ENCODE data around the gene PTPRD.

The PTPRD gene

DNA sequence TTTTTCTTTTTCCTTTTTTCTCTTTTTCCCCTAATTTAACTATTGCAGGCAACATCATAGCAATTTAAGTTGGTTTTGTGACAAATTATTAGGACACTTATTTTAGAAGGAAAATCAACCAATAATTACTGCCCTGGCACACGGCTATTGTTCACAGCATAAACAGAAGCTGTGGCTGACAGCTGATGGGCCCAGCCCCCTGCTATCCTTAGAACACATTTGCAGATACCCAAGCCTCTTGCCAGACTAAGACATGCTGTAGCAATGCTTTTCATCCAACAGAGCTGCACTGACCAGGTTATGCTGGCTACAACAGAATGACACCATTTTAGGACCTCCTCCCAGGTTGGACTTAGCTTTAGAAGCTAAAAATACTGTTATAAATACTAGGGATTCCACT, 1960.5 kb downstream of the PTPRD start:
- no peaks in the 10 kb centered on the region for H3K9me3 Mint-ChIP-seq
- no peak for DNase-seq
- H3K36me3 Mint-ChIP-seq (ENCODE audit: low read depth), result no peaks in the 10 kb centered on the region
- ATAC-seq, result no peak
- no peaks in the 10 kb centered on the region for H3K27me3 Mint-ChIP-seq
- no peaks in the 10 kb centered on the region for H3K4me1 Mint-ChIP-seq
- H3K27ac Mint-ChIP-seq, result no peak overlapping the region
- H3K4me3 Mint-ChIP-seq, result no peak overlapping the region

DNA sequence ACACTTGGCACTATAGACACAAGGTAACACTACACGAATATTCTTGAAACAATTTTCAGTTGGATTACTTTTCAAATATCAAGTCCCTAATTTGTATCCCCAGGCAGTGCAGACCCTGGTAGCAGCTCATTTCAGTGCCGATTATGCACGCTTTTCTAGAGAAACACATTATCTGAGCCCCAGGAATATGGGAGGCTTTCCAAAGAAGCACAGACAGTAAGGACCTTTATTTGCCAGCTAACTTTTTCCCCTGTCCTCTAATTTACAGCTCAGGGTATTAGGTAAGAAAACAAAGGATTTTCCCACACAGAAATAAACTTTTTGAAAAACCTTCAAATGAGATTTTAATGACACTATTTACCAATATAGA, 1961.0 kb downstream of the PTPRD start:
- H3K9me3 Mint-ChIP-seq, result no peaks in the 10 kb centered on the region
- no peaks in the 10 kb centered on the region for H3K4me1 Mint-ChIP-seq
- H3K27ac Mint-ChIP-seq, result no peak overlapping the region
- H3K36me3 Mint-ChIP-seq (ENCODE audit: low read depth), result no peaks in the 10 kb centered on the region
- no peak for DNase-seq
- no peak overlapping the region for H3K4me3 Mint-ChIP-seq
- ATAC-seq, result no peak
- no peaks in the 10 kb centered on the region for H3K27me3 Mint-ChIP-seq

DNA sequence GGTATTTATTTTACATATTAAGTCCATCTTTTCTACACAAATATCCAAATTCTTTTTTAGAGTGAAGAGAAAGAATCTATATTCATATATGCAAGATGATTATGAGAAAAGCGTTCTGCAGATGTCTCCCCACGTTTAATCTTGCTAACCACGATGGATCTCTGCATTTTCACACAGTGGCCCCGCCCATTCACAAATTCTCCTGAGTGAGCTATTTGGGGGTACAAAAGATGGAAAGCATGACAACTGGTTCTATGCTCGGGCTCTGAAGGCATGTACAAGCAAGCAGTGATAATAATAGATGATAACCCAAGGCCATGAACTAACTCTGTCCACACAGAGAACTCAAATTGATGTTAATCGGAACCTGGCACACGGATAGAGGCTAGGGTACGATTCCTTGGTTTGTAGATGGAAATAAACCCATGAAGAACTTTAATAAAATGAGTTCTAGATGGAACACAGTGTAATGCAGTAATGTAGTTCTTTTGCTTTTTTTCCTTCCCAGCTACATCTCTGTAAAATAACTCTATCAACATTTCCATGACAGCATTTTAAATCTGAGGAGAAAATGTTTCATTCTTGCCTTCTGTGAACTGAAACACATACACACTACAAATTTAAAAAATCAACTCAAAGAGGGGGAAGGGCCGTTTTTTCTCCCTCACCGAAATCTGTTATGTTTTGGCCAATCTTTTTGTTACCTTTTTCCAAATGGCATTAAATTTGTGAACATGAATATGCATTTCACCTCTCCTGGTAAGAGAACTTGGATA, 1961.5 kb downstream of the PTPRD start:
- no peaks in the 10 kb centered on the region for H3K4me1 Mint-ChIP-seq
- H3K36me3 Mint-ChIP-seq (ENCODE audit: low read depth), result no peaks in the 10 kb centered on the region
- H3K27me3 Mint-ChIP-seq, result no peaks in the 10 kb centered on the region
- no peak for ATAC-seq
- no peak overlapping the region for H3K4me3 Mint-ChIP-seq
- DNase-seq, result no peak
- H3K27ac Mint-ChIP-seq, result no peak overlapping the region
- H3K9me3 Mint-ChIP-seq, result no peaks in the 10 kb centered on the region

DNA sequence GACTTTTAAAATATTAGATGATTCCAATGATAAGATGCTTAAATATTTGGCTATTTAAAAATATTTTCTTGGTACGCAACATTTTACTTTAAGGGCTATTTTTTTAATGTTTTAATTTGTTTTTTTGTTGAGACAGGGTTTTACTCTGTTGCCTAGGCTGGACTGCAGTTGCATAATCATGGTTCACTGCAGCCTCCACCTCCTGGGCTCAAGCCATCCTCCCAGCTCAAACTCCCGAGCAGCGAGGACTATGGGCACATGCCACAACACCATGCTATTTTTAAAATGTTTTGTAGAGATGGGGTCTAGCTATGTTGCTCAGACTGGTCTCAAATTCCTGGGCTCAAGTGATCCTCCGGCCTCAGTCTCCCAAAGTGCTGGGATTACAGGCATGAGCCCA, 1963.0 kb downstream of the PTPRD start:
- Mint-ChIP-seq H3K4me3 (no peak overlapping the region), H3K36me3 (ENCODE audit: low read depth) (no peaks in the 10 kb centered on the region), H3K4me1 (no peaks in the 10 kb centered on the region), H3K27me3 (no peaks in the 10 kb centered on the region), H3K9me3 (no peaks in the 10 kb centered on the region), H3K27ac (no peak overlapping the region)
- ATAC-seq (no peak), DNase-seq (no peak)

DNA sequence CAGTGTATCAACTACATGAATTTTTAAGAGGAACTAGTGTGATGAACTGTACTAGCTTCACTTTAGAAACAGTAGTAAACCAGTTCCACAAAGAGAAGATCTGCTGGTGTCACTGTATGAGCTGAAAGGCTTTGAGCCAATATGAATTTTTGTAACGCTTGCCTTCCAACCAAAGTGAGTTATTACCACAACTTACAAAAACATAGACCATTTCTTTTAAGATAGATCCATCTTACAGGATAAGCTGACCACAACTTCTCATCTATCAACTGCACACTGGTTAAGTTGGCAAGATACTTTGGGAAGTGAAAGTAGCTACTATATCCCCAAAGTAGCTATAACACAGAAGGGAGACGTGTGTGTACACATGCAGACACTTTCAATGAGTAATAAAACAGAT, 1963.6 kb downstream of the PTPRD start:
- H3K36me3 Mint-ChIP-seq (ENCODE audit: low read depth), result no peaks in the 10 kb centered on the region
- no peaks in the 10 kb centered on the region for H3K4me1 Mint-ChIP-seq
- H3K27ac Mint-ChIP-seq, result no peak overlapping the region
- ATAC-seq (no peak), DNase-seq (no peak)
- H3K4me3 Mint-ChIP-seq, result no peak overlapping the region
- no peaks in the 10 kb centered on the region for H3K9me3 Mint-ChIP-seq
- no peaks in the 10 kb centered on the region for H3K27me3 Mint-ChIP-seq

DNA sequence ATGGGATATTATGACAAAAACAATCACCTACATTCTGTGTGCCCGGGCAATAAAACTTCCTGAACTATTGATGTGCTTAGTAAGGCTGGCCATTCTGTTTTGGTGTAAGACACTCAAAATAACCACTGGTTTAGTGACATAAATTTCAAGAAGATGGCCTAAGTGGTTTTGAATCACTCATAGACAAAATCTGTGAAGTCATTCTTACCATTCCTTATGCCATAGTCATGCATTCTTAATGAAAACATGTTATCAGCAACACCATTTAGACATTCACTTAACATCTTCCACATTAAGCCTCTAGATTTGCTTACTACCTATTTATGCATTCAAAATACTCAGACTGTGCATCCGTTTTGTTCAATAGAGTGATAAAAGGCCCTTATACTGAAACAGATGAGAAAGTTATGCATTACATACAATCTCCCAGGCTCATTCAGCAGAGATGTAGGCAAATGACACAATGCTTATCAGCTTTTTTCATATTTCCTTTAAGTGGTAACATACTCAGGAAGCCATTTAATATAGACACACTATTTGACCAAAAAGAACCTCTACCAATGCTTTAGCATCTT, 1964.4 kb downstream of the PTPRD start:
- no peaks in the 10 kb centered on the region for H3K36me3 Mint-ChIP-seq (ENCODE audit: low read depth)
- H3K27ac Mint-ChIP-seq, result no peak overlapping the region
- no peaks in the 10 kb centered on the region for H3K4me1 Mint-ChIP-seq

DNA sequence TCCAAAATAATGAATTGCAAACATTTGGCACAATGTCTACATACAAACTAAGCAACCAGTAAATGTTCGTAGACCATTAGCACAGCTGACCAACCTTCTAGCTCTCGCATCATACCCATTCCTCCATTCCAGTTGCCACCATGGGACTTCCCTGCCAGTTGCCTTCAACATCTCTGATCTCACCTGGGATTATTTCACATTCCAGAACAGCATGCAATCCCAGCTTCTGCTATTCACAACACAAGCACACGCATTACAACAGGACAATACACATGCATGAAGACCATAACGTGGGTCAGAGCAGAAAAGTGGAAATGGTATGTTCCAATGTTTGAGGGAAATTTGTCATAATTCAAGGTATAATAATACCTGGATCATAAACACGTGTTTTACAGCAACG, 1965.0 kb downstream of the PTPRD start:
- no peak overlapping the region for H3K4me3 Mint-ChIP-seq

More for the DNA sequence above, 1964.4 kb downstream of the PTPRD start:
- DNase-seq (no peak), ATAC-seq (no peak)
- H3K4me3 Mint-ChIP-seq, result no peak overlapping the region
- H3K27me3 Mint-ChIP-seq, result no peaks in the 10 kb centered on the region
- no peaks in the 10 kb centered on the region for H3K9me3 Mint-ChIP-seq

DNA sequence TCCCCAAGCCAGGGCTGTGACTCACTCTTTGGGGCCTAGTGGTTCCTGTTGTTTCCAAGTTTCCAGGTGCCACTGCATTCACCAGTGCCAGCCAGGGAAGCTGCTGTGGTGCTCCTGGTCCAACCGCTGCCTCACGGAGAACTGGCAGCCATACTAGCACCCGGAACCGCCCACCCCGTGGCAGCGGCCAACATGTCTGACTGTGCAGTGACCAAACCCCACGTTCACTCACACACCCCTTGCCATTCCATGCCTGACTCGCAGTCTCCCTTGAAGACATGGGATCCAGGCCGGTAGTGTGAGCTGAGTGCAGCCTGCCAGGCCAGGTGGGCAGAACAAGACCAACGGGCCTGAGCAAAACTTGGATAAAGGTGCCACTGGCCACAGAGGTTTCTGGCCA, 1968.2 kb downstream of the PTPRD start:
- Mint-ChIP-seq H3K4me1 (no peaks in the 10 kb centered on the region), H3K27me3 (no peaks in the 10 kb centered on the region), H3K27ac (no peak overlapping the region), H3K36me3 (ENCODE audit: low read depth) (no peaks in the 10 kb centered on the region), H3K4me3 (no peak overlapping the region), H3K9me3 (no peaks in the 10 kb centered on the region)
- DNase-seq (no peak), ATAC-seq (no peak)

More for the DNA sequence above, 1965.0 kb downstream of the PTPRD start:
- Mint-ChIP-seq H3K9me3 (no peaks in the 10 kb centered on the region), H3K36me3 (ENCODE audit: low read depth) (no peaks in the 10 kb centered on the region), H3K4me1 (no peaks in the 10 kb centered on the region), H3K27me3 (no peaks in the 10 kb centered on the region), H3K27ac (no peak overlapping the region)
- DNase-seq (no peak), ATAC-seq (no peak)

DNA sequence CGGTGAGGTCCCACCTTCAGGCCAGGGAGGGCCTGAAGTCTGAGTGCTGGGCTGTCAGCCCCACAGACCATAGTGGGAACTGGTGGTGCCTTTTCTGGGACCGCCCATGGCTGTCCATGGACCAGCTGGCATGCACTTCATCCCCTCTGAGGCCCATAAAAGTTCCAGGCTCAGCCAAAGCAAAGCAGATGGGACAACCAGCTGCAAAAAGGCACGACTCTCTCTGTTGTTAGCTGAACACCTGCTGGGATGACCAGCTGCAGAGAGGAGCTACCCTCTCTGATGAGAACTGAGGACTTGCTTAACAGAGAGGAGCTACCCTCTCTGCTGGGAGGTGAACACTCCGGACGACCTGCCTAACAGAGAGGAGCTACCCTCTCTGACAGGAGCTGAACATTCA, 1968.9 kb downstream of the PTPRD start:
- ATAC-seq, result no peak
- no peak overlapping the region for H3K4me3 Mint-ChIP-seq
- no peak overlapping the region for H3K27ac Mint-ChIP-seq
- no peaks in the 10 kb centered on the region for H3K4me1 Mint-ChIP-seq
- H3K27me3 Mint-ChIP-seq, result no peaks in the 10 kb centered on the region
- no peaks in the 10 kb centered on the region for H3K9me3 Mint-ChIP-seq
- no peaks in the 10 kb centered on the region for H3K36me3 Mint-ChIP-seq (ENCODE audit: low read depth)
- DNase-seq, result no peak

DNA sequence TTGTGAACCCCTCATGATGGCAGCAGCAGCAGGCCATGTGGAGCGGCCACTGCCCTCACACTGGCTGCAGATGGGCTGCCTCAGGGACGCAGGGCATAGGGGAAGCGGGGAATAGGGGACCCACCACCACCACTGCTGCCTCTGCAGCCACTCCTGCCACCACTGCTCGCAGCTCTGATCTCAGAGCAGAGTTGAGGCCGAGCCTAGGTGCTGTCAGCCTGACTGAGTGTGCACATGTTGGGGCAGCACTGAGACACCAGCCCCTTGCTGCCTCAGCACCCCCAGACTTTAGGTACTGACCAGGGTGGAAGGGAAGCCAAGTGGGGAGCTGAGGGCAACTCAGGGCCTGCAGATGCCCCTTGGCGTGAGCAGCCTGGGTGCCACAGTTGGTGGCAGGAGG, 1969.3 kb downstream of the PTPRD start:
- Mint-ChIP-seq H3K4me3 (no peak overlapping the region), H3K9me3 (no peaks in the 10 kb centered on the region), H3K4me1 (no peaks in the 10 kb centered on the region), H3K36me3 (ENCODE audit: low read depth) (no peaks in the 10 kb centered on the region), H3K27me3 (no peaks in the 10 kb centered on the region), H3K27ac (no peak overlapping the region)
- ATAC-seq (peak; percentile 15), DNase-seq (no peak)

DNA sequence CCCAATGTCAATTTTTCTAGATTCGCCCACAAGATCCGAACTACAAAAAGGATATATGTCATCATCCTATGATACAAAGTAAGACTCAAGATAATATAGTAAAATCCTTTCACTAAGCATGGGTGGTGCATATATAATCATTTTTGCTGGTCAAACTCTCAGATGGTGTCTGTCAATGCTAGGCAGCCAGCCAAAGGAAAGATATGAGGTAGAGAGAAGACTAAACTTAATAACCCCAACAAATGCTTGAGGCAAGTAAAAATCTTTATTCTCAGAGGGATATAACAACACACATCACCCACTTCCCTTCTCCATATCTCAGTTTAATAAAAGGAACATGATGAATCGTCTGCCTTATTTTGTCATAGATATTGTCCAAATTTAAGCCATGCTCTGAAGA, 1972.0 kb downstream of the PTPRD start:
- H3K27me3 Mint-ChIP-seq, result no peaks in the 10 kb centered on the region
- no peaks in the 10 kb centered on the region for H3K36me3 Mint-ChIP-seq (ENCODE audit: low read depth)
- H3K9me3 Mint-ChIP-seq, result no peaks in the 10 kb centered on the region
- ATAC-seq, result no peak
- H3K27ac Mint-ChIP-seq, result no peak overlapping the region
- H3K4me3 Mint-ChIP-seq, result no peak overlapping the region
- H3K4me1 Mint-ChIP-seq, result no peaks in the 10 kb centered on the region
- no peak for DNase-seq

DNA sequence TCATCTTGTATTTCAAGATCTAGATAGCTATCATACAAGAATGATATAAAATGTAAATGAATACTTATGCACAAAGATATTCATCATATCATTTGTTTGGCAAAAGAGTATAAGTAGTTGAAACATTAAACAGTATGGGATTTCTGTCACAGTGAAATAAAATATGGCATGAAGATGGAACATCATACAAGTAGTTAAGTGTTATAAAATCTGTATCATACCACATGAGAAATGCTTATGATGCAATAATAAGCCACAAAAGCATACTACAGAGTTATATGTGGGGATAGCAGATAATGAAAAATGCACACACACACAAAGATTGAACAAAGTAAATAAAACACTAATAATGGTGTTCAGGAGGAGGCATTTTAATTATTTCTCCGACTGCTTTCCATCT, 1975.2 kb downstream of the PTPRD start:
- Mint-ChIP-seq H3K4me1 (no peaks in the 10 kb centered on the region), H3K27ac (no peak overlapping the region), H3K36me3 (ENCODE audit: low read depth) (no peaks in the 10 kb centered on the region), H3K9me3 (no peaks in the 10 kb centered on the region), H3K27me3 (no peaks in the 10 kb centered on the region), H3K4me3 (no peak overlapping the region)
- ATAC-seq, result no peak
- DNase-seq, result no peak

DNA sequence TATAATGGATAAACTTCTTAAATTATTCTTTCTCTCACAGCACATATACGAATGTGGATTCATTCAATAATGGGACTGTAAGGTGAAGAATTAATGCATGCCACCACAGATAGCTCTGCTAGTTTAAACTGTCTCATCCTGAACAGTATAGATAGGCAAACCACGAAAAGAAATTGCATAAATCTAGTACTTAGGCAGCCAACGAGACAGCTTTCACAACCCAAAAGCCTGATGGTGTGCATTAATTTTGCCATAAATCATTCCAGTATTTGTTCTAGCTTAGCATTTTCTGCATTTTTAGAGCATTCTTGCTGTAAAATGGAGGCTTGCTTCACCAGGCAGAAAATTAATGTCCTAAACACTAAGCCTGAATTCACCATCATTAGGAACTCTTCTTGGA, 1979.0 kb downstream of the PTPRD start:
- no peak for ATAC-seq
- no peaks in the 10 kb centered on the region for H3K4me1 Mint-ChIP-seq
- DNase-seq, result no peak
- no peaks in the 10 kb centered on the region for H3K27me3 Mint-ChIP-seq
- no peaks in the 10 kb centered on the region for H3K9me3 Mint-ChIP-seq
- no peak overlapping the region for H3K4me3 Mint-ChIP-seq
- no peaks in the 10 kb centered on the region for H3K36me3 Mint-ChIP-seq (ENCODE audit: low read depth)
- H3K27ac Mint-ChIP-seq, result no peak overlapping the region

DNA sequence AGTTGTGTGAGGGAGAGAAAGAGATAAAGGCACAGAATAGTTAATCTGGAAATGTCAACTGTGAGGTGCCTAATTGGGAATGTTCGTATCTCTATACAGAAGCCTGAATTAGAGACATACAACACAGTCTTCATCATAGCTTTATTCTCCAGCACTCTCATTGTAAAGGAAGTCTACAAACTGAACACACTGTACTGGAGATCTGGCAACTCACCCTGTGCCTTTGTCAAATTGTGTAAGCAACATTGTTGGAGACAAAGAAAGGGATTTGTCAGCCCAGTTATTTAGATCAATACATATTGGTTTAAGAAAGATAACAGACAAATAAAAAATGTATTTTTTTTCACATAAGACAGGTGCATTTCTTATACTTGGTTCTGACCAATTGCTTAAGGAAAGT, 1980.3 kb downstream of the PTPRD start:
- Mint-ChIP-seq H3K4me1 (no peaks in the 10 kb centered on the region), H3K27me3 (no peaks in the 10 kb centered on the region), H3K9me3 (no peaks in the 10 kb centered on the region), H3K36me3 (ENCODE audit: low read depth) (no peaks in the 10 kb centered on the region), H3K27ac (no peak overlapping the region), H3K4me3 (no peak overlapping the region)
- DNase-seq, result no peak
- ATAC-seq, result no peak

DNA sequence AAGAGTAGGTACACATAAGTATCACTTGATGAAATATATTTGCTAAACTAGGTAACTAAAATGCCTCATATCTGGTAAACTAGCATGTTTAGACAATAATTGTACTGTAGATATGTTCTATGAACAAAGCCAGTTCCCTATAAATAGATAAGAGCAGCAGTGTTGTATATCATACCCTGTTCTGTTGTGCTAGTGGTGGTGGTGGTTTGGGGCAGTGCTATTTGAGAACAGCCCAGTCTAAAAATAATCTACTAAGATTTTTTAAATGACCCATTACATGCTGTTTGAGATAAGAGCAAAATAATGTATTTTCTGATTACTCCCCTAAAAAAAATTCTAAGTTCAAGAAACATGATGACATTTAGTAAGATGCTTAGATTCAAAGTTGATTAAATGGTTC, 1984.0 kb downstream of the PTPRD start:
- ATAC-seq (no peak), DNase-seq (no peak)
- Mint-ChIP-seq H3K9me3 (no peaks in the 10 kb centered on the region), H3K4me1 (no peaks in the 10 kb centered on the region), H3K27ac (no peak overlapping the region), H3K4me3 (no peak overlapping the region), H3K36me3 (ENCODE audit: low read depth) (no peaks in the 10 kb centered on the region), H3K27me3 (no peaks in the 10 kb centered on the region)

Data from activated naive CD8-positive, alpha-beta T cell treated with anti-CD3 and anti-CD28 coated beads, Interleukin-2, amount 50 U/mL, for 24 hours (primary cell).